GM12892 (cell line): Measurements from ENCODE around the gene COMMD7.

Experiments used
- DNase-seq: peaks from one replicate; pipeline ENCODE4 v3.0.0; 2011; ENCODE audit not compliant: insufficient read length
- FAIRE-seq: peaks from 2 replicates; lab custom pipeline; 2011; peaks lifted over from hg19 to GRCh38; lab: Jason Lieb, UNC
- POLR2A ChIP-seq: IDR thresholded peaks from 2 replicates; pipeline ENCODE4 v1.6.1; 2011; ENCODE audit warnings: low read depth, low read length, control low read depth
- POLR2AphosphoS5 ChIP-seq: IDR thresholded peaks from 2 replicates; pipeline ENCODE4 v1.6.1; 2011; ENCODE audit warnings: low read depth, low read length, control low read depth
- TAF1 ChIP-seq: IDR thresholded peaks from 2 replicates; pipeline ENCODE4 v1.6.1; 2011; ENCODE audit warnings: low read depth, mild to moderate bottlenecking, control low read depth, low read length, borderline replicate concordance

Gene COMMD7

DNA sequence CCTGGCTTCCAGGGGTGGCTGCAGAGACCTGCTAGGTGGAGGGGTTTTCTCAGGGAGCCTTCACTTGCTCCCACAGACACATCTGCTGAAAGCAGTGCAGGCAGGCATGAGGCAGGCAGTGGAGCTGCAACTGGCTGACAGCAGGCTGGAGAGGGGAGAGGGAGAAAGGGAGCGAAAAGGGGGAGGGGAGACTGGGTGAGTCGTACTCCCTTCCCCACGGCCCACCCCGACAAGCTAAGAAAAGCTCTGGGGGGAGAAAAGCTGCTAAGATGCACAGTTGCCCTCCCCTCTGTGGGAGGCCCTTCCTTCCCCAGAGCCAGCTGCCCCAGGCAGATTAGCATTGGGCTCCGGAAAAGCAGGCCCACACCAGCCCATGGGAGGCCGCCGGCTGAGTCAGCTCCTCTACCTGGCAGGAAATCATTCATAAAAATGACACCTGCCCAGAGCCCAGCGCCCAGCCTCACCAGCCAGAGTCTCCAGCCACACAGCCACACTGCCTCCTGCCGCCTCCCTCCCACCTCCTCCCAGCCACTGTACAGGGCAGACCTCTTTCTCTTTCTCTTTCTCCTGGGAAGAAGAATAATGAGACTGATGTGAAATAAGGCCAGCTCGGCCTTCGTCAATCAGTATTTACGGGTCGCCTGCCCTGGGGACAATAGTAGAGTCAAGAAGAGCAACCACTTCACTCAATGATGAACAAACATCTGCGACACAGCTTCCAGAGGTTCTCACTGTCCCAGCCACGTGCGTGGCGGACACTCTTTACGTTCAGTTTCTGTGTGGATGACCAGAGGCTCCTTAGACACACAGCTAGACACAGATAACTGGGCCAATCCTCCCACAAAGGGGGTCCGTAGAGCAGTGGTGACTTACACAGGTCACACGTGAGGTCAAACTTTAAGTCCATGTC, 61.8 kb downstream of the COMMD7 start:
- no peak for TF ChIP-seq POLR2AphosphoS5
- no peak for TF ChIP-seq TAF1
- TF ChIP-seq POLR2A: no peak
- FAIRE-seq (no peak), DNase-seq (no peak)

DNA sequence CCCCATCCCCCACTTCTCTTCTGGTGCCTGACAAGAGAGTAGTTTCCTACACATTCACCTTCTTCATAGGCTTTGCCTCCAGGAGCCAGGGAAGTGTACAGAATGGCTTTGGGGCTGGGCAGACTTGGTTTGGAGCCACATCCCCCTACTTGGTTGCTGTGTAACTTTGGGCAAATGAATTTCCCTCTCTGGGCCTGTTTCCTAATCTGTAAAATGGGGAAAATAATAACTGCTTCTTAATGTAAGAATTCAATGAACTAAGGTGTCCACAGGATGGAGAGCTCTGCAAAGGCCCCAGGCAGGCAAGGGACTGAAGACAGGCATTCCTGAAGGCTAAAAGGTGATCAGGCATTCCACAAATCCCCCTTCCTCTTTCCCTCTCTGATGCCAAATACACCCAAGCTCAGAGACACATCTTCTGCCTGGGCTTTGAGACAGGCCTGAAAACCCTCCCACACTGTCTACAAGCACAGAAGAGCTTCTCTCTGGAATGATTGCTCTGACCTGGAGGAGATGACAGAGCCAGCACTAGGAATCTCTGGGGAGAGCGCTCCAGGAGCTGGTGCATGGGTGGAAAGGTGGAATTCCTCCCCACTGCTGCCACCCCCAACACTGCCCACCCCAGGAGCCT, 62.6 kb downstream of the COMMD7 start:
- no peak for TF ChIP-seq POLR2A
- TF ChIP-seq POLR2AphosphoS5: no peak
- TF ChIP-seq TAF1: no peak
- FAIRE-seq (no peak), DNase-seq (no peak)

DNA sequence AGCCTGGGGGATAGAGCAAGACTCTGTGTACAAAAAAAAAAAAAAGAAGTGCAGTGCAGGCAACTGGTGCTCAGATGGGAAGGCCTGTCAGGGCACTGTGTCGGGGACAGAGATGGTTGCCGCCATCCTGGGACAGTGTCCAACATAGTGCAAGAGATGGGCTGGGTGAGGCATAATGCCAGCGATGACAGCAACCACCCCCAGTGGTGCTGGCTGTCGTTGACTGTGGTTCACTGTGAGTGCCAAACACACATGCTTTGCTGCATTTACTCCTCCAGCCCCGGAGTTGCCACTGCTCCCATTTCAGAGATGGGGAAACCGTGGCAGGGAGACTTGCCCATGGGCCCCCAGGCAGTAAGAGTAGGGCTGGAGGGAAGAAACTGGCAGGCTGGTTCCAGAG, 64.3 kb downstream of the COMMD7 start:
- FAIRE-seq: no peak
- no peak for DNase-seq
- TF ChIP-seq POLR2AphosphoS5 (no peak), TAF1 (no peak), POLR2A (no peak)

DNA sequence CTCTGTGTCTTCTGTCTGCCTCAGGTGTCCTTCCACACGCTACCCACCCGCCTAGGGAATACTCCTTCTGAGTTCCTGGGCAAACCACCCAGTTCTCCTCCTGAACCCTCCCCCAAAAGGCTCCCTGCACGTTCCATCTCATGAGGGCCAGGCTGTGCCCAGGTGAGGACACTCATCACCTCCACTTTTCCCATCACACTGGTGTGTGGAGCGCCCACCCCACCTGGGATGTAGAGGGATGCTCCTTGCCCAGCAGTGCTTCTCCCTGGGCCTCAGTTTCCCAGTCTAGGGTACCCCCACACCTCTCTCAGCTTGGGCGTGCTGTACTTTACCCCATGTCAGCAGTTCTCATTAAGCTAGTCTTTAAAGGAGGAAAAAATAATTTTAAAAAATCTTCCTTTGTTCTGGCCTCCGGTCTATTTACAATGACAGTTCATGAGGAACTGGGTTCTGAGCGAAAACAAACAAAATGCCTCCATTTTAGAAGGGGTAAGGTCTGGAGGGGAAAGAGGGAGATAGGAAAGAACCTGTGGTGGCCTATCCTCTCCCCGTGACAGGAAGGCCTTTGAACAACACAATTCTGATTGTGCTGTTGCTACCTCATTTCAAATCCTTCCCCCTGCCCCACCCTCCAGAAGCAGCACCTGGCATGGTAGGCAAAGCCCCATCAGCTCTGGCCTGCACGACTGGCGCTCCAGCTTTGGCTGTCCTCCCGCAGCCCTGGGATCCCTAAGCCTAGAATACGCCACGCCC, 67.9 kb downstream of the COMMD7 start:
- DNase-seq (no peak), FAIRE-seq (no peak)
- TF ChIP-seq TAF1: no peak
- no peak for TF ChIP-seq POLR2AphosphoS5
- TF ChIP-seq POLR2A: no peak

DNA sequence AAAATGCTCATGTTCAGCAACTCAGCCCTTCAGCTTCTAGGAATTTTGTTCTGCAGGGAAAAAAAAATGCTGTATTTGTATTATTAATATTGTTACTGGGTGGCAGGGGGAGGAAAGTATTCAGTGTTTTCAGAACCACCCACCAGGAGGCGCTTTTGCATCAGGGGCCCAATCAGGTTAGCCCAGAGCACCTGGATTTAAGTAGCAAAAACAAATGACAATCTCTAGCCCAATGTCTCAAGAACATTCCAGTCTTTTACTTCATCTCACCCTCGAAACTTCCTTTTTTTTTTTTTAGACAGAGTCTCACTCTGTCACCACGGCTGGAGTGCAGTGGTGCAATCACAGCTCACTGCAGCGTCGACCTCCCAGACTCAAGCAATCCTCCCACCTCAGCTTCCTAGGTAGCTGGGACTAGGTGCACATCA, 68.9 kb downstream of the COMMD7 start:
- TF ChIP-seq POLR2AphosphoS5 (no peak), POLR2A (no peak), TAF1 (no peak)
- FAIRE-seq (peak; percentile 42), DNase-seq (peak; percentile 70)

DNA sequence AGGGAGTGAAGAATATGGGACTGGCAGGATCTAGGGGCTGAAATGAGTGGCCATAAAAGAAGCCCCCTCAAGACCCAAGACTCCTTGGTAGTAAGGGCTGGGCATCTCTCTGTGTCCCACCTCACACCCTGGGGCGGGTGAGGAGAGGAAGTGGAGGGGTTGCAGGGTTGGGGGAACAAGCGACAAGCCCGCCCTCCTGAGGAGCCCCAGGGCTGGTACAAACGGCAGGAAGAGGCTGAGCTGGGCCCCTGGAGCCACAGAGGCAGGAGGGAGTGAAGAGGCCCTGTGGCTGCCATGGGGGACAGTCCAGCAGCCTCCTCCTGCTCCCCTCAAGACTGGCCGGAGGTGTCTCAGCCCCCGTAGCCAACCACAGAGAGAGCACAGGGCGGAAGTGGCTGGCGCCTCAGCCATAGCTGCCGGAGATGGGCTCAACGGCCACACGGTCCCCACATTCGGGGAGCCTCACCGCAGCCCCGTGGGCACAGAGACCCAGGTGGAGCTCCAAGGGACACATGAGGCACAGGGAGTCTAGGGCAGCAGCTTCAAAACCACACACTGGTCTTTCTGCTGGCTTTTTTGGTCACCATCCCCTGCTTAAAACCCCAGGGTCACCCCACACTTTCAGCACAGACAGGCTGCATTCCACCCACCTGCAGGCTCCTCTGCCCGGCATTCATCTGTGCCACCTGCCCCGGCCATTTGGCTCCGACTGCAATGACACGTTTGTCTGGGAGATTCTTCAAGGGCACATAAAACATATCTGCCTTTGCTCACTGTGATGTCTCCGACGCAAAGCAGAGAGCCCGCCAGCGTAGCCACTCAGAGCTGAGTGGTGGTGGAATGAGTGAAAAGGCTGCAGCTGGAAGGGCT, 70.0 kb downstream of the COMMD7 start:
- peak; percentile 63 for DNase-seq
- FAIRE-seq: peak; percentile 84
- TF ChIP-seq POLR2AphosphoS5 (peak; percentile 63; the same call in 1 of the 2 replicates), POLR2A (peak; percentile 80), TAF1 (peak; percentile 33; the same call in 1 of the 2 replicates)

DNA sequence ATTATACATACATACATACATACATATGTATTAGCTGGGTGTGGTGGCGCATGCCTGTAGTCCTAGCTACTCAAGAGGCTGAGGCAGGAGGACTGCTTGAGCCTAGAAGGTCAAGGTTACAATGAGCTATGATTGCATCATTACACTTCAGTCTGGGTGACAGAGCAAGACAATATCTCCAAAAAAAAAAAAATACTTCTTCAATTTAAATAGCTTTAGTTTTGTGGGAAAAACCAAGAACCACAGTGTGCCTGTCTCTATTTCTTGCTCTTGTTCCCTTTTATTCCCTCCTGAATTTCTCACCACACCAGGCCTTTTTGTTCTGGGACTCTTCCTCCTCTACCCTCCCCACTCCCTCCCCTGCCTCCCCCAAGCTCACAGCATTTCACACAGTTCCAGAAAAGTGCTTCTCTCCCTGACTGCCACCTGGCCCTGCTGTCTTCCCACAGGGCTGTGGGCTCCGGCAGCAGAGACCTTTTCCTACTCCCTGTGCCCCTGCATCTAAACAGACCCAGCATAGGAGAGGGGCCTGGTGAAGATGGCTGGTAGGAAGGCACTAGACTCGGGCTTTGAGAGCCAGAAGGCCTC, 70.8 kb downstream of the COMMD7 start:
- FAIRE-seq (peak; percentile 14), DNase-seq (no peak)
- TF ChIP-seq POLR2AphosphoS5: no peak
- TF ChIP-seq POLR2A: no peak

DNA sequence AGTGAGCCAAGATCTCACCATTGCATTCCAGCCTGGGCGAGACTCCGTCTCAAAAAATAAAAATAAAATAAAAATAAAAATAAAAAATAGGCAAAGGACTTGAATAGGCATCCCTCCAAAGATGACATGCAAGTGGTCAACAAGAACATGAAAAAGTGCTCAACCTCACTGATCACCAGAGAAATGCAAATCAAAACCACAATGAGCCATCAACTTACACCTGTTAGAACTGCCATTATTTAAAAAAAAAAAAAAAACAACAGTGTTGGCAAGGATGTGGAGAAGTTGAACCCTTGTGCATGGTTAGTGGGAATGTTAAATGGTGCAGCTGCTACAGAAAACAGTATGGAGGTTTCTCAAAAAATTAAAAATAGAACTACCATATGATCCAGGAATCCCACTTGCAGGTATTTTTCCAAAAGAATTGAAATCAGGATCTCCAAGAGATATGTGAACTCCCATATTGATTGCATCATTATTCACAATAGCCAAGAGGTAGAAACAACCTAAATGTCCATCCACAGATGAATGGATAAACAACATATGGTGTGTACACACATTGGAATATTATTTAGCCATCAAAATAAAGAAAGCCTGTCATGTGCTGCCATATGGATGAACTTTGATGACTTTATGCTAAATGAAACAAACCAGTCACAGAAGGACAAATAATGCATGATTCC, 72.4 kb downstream of the COMMD7 start:
- no peak for FAIRE-seq
- DNase-seq: no peak
- TF ChIP-seq TAF1: no peak
- no peak for TF ChIP-seq POLR2AphosphoS5

DNA sequence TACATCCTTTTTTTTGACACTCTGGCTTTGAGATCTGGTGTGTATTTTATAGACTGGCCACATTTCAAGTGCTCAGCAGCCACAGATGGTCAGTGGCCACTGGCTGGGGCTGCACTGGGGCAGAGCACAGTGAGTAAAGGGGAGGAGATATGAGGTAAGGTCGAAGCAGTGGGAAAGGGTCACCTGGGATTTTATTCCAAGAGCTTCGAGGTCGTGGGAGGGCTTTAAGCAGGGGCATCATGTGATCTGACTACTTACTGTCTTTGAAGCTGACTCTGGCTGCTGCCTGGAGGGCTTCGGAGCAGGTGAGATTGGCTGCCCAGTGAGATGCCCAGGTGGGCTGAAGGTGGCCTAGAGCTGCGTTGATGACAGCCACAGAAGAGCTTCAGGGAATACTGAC, 76.2 kb downstream of the COMMD7 start:
- TF ChIP-seq POLR2AphosphoS5 (no peak), POLR2A (no peak), TAF1 (no peak)
- DNase-seq: no peak
- no peak for FAIRE-seq

DNA sequence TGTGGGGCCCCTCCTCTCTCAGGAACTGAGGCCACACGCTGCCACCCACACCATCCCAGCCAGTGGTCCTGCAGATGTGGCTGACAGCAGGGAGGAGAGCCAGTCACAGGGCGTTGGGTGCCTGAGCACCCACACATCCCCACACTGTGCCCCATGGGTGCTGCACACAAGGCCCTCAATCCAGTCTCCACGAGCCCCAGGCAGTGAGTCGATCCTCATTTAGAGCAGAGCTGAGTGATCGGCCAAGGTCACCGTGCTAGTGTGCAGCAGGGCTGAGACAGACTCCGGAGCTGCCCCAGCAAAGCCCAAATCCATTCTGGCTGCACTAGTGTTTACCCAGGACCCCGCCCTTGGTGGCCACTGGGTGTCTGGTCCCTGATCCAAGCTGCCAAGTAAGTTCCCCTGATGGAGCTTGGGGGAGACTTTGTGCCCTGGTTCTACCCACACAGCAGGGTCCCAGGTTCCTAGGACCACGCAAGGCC, 78.5 kb downstream of the COMMD7 start:
- FAIRE-seq (no peak), DNase-seq (no peak)
- TF ChIP-seq TAF1 (no peak), POLR2A (no peak), POLR2AphosphoS5 (no peak)
